Stimulated activated CD8-positive, alpha-beta memory T cell treated with anti-CD3 and anti-CD28 coated beads, Interleukin-2, amount 100 ng/mL, for 48 hours (primary cell): ENCODE results near the gene TLR7.

Source experiments
- DNase-seq, 2 donors: peaks; one replicate each; pipeline ENCODE4 v3.0.0-alpha.2; 2020; ENCODE audit warnings: low read depth in 2 of 2

The TLR7 gene

DNA sequence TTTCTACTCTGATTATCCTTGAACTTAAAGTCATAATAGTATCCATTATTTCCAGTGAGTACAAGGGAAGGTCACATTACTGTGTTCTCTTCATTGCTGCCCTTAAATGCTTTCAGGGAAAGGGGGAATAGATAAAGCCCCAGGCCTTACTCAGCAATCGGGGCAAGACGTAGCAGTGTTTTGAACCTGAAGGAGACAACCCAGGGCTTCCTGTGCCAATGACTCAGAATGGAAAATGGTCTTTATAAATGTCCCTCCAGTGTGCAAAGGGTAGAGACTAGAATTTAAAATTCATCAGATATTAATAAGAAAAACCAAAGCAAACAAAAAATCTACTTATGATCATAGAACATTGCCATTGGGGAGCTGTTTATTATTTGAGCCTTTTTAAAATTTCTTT is 63.3 kb downstream of the TLR7 start:
- no peak for DNase-seq

DNA sequence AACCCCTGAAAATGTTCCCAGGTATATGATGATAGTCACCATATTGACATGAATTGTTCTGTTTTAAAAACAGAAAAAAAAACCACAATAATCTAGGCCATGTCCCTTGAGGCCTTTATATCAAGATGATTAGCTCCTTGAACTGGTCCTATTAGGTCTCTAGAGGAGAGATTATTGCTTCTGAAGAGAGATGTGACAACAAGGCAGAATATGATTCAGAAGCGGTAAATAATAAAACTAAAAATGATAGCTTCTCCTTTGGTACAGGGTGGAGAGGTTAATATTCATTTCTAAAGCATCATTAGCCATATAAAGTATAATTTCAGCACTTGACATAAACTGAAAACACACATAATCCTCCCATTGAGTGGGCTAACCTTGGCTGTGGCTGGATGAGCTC is 65.4 kb downstream of the TLR7 start:
- no peak for DNase-seq

GRCh38 chrX:12934850-12935249 is 68.0 kb downstream of the TLR7 start:
- DNase-seq, result no peak

GRCh38 chrX:12936947-12937346 is 70.1 kb downstream of the TLR7 start:
- no peak for DNase-seq
